ENCODE results near the gene AP3B1. TPM values are rescaled to one million over a fixed set of nuclear protein-coding genes. Genes with fewer than 3 reads are reported as not detected.
"Not testable (repeated sequence)": the region's sequence is repeated elsewhere in the genome, so short reads cannot be mapped to it uniquely, and the experiment has no call there.

The AP3B1 gene
- total RNA-seq, 2 donors from 2014 or later: 53.4 to 74.0 TPM

DNA sequence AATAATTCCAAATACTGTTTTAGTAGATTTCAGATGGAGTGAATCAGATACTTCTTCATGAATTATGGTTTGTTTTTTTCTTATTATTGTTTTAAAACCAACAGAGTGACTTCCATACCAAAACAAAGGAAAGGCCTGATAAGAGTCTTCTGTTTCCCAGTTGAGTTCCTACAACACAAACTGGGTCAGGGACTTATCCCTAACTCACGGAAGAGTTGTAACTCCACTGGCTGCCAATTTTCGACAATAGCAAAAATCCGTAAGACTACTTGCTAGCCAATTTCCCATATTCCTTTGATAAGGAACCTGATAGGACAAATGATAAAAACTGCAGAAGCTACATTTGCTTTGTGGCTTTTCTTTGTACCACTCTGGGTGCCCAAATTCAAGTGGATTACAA is 219.2 kb downstream of the AP3B1 start:
- DNase-seq: no peak
- peaks cover 19% of the 10 kb centered on the region for H3K4me1 Mint-ChIP-seq
- WGBS, 2 experiments (ENCODE audit: insufficient coverage in 1 of 2, insufficient read length in 1 of 2): 77 to 95% methylated on average over 3 of the region's 3 CpGs

DNA sequence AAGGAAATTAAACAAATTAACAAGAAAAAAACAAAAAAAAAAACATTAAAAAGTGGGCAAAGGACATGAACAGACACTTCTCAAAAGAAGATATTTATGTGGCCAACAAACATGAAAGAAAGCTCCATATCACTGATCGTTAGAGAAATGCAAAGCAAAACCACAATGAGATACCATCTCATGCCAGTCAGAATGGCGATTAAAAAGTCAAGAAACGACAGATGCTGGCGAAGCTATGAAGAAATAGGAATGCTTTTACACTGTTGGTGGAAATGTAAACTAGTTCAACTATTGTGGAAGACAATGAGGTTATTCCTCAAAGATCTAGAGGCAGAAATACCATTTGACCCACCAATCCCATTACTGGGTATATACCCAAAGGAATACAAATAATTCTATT is 223.8 kb downstream of the AP3B1 start:
- not testable (repeated sequence) for H3K27ac Mint-ChIP-seq; H3K36me3 ChIP-seq (ENCODE audit: control insufficient read depth, insufficient read depth, low read length); H3K9ac ChIP-seq (ENCODE audit: extremely low read depth, low read length, poor library complexity, severe bottlenecking); H3K4me1 Mint-ChIP-seq; H3K4me3 ChIP-seq (ENCODE audit: low read length); H3K4me3 Mint-ChIP-seq; DNase-seq; H3K27me3 Mint-ChIP-seq (ENCODE audit: insufficient read depth); H3K27me3 ChIP-seq (ENCODE audit: control insufficient read depth, insufficient read depth, low read length, poor library complexity, severe bottlenecking); H3K4me1 ChIP-seq (ENCODE audit: control insufficient read depth, insufficient read depth, low read length); H3K27ac ChIP-seq (ENCODE audit: low read depth, low read length)
- Mint-ChIP-seq H3K36me3 (ENCODE audit: low read depth) (peaks cover 44% of the 10 kb centered on the region), H3K9me3 (peaks cover 42% of the 10 kb centered on the region)
- peaks cover 26% of the 10 kb centered on the region for H3K9me3 ChIP-seq (ENCODE audit: control insufficient read depth, low read length)
- WGBS, 2 experiments (ENCODE audit: insufficient coverage in 1 of 2, insufficient read length in 1 of 2): 42 to 74% methylated on average over 2 to 4 of the region's 4 CpGs

More for the DNA sequence above, 219.2 kb downstream of the AP3B1 start:
- Histone ChIP-seq H3K27me3 (ENCODE audit: control insufficient read depth, insufficient read depth, low read length, poor library complexity, severe bottlenecking) (no peaks in the 10 kb centered on the region), H3K27ac (ENCODE audit: low read depth, low read length) (no peak overlapping the region), H3K4me3 (ENCODE audit: low read length) (peak overlapping the region; percentile 44), H3K4me1 (ENCODE audit: control insufficient read depth, insufficient read depth, low read length) (peaks cover 11% of the 10 kb centered on the region), H3K36me3 (ENCODE audit: control insufficient read depth, insufficient read depth, low read length) (no peaks in the 10 kb centered on the region), H3K9me3 (ENCODE audit: control insufficient read depth, low read length) (peaks cover 4% of the 10 kb centered on the region), H3K9ac (ENCODE audit: extremely low read depth, low read length, poor library complexity, severe bottlenecking) (no peak overlapping the region)
- no peaks in the 10 kb centered on the region for H3K27me3 Mint-ChIP-seq (ENCODE audit: insufficient read depth)
- peaks cover 26% of the 10 kb centered on the region for H3K36me3 Mint-ChIP-seq (ENCODE audit: low read depth)
- TF ChIP-seq, protein P1, sequence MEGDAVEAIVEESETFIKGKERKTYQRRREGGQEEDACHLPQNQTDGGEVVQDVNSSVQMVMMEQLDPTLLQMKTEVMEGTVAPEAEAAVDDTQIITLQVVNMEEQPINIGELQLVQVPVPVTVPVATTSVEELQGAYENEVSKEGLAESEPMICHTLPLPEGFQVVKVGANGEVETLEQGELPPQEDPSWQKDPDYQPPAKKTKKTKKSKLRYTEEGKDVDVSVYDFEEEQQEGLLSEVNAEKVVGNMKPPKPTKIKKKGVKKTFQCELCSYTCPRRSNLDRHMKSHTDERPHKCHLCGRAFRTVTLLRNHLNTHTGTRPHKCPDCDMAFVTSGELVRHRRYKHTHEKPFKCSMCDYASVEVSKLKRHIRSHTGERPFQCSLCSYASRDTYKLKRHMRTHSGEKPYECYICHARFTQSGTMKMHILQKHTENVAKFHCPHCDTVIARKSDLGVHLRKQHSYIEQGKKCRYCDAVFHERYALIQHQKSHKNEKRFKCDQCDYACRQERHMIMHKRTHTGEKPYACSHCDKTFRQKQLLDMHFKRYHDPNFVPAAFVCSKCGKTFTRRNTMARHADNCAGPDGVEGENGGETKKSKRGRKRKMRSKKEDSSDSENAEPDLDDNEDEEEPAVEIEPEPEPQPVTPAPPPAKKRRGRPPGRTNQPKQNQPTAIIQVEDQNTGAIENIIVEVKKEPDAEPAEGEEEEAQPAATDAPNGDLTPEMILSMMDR (conservative IDR thresholded peaks at IDR 0.05): no peak
- H3K9me3 Mint-ChIP-seq: peaks cover 10% of the 10 kb centered on the region
- H3K27ac Mint-ChIP-seq: no peak overlapping the region
- H3K4me3 Mint-ChIP-seq: no peak overlapping the region

DNA sequence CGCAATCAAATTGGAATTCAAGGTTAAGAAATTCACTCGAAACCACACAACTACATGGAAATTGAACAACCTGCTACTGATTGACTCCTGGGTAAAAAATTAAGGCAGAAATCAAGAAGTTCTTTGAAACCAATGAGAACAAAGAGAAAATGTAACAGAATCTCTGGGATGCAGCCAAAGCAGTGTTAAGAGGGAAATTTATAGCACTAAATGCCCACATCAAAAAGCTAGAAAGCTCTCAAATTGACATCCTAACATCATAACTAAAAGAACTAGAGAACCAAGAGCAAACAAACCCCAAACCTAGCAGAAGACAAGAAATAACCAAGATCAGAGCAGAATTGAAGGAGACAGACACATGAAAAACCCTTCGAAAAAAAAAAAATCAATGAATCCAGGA is 226.9 kb downstream of the AP3B1 start:
- peaks cover 44% of the 10 kb centered on the region for H3K36me3 Mint-ChIP-seq (ENCODE audit: low read depth)
- H3K9me3 Mint-ChIP-seq: peaks cover 42% of the 10 kb centered on the region
- H3K9me3 ChIP-seq (ENCODE audit: control insufficient read depth, low read length): peaks cover 26% of the 10 kb centered on the region
- not testable (repeated sequence) for H3K4me1 Mint-ChIP-seq; H3K4me3 ChIP-seq (ENCODE audit: low read length); DNase-seq; H3K4me3 Mint-ChIP-seq; H3K27me3 ChIP-seq (ENCODE audit: control insufficient read depth, insufficient read depth, low read length, poor library complexity, severe bottlenecking); H3K9ac ChIP-seq (ENCODE audit: extremely low read depth, low read length, poor library complexity, severe bottlenecking); H3K27ac ChIP-seq (ENCODE audit: low read depth, low read length); H3K27ac Mint-ChIP-seq; H3K36me3 ChIP-seq (ENCODE audit: control insufficient read depth, insufficient read depth, low read length); H3K27me3 Mint-ChIP-seq (ENCODE audit: insufficient read depth); H3K4me1 ChIP-seq (ENCODE audit: control insufficient read depth, insufficient read depth, low read length)
- 89 to 100% methylated on average over 1 to 3 of the region's 3 CpGs for WGBS, 2 experiments (ENCODE audit: insufficient coverage in 1 of 2, insufficient read length in 1 of 2)

DNA sequence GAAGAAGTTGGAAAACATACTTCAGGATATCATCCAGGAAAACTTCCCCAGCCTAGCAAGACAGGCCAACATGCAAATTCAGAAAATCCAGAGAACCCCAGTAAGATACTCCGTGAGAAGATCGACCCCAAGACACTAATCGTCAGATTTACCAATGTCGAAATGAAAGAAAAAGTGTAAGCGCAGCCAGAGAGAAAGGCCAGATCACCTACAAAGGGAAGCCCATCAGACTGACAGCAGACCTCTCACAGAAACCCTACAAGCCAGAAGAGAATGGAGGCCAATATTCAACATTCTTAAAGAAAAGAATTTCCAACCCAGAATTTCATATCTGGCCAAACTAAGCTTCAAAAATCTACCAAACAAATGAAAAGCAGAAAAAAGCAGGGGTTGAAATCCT is 227.8 kb downstream of the AP3B1 start:
- DNase-seq; H3K27ac ChIP-seq (ENCODE audit: low read depth, low read length); H3K9ac ChIP-seq (ENCODE audit: extremely low read depth, low read length, poor library complexity, severe bottlenecking); H3K27me3 ChIP-seq (ENCODE audit: control insufficient read depth, insufficient read depth, low read length, poor library complexity, severe bottlenecking); H3K27ac Mint-ChIP-seq; H3K4me1 ChIP-seq (ENCODE audit: control insufficient read depth, insufficient read depth, low read length); H3K4me3 Mint-ChIP-seq; H3K4me3 ChIP-seq (ENCODE audit: low read length); H3K27me3 Mint-ChIP-seq (ENCODE audit: insufficient read depth); H3K36me3 ChIP-seq (ENCODE audit: control insufficient read depth, insufficient read depth, low read length); H3K4me1 Mint-ChIP-seq: not testable (repeated sequence)
- 95 to 97% methylated on average over 4 to 5 of the region's 5 CpGs for WGBS, 2 experiments (ENCODE audit: insufficient coverage in 1 of 2, insufficient read length in 1 of 2)
- H3K9me3 Mint-ChIP-seq: peaks cover 42% of the 10 kb centered on the region
- H3K36me3 Mint-ChIP-seq (ENCODE audit: low read depth): peaks cover 42% of the 10 kb centered on the region
- peaks cover 26% of the 10 kb centered on the region for H3K9me3 ChIP-seq (ENCODE audit: control insufficient read depth, low read length)
